ENCODE measurements around the gene ACVR1. TPM values are rescaled to one million over a fixed set of nuclear protein-coding genes. Genes with fewer than 3 reads are reported as not detected.
"Not testable (repeated sequence)": the region's sequence is repeated elsewhere in the genome, so short reads cannot be mapped to it uniquely, and the experiment has no call there.

ACVR1 gene
- total RNA-seq, 1 donor from 2014 or later = 14.3 TPM

DNA sequence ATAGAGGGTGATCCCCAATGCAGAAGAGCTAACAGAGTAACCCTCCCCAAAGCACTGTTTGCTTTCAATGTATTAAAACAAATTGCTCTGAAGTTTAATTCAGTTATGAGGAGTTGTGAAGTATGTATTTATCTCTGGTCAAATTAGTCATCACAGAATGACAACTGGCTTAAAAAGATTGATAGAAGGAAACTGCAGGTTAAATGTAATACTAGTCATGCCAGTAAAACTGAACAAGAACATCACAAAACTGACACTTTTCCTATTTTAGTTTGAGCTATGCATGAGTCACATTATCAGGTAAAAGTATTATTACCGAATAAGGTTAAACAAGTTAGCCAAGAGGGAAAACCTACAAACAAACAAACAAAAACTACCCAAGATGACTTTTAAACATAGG, 148.4 kb downstream of the ACVR1 start:
- H3K27ac Mint-ChIP-seq = no peak overlapping the region
- TF ChIP-seq, protein P1, sequence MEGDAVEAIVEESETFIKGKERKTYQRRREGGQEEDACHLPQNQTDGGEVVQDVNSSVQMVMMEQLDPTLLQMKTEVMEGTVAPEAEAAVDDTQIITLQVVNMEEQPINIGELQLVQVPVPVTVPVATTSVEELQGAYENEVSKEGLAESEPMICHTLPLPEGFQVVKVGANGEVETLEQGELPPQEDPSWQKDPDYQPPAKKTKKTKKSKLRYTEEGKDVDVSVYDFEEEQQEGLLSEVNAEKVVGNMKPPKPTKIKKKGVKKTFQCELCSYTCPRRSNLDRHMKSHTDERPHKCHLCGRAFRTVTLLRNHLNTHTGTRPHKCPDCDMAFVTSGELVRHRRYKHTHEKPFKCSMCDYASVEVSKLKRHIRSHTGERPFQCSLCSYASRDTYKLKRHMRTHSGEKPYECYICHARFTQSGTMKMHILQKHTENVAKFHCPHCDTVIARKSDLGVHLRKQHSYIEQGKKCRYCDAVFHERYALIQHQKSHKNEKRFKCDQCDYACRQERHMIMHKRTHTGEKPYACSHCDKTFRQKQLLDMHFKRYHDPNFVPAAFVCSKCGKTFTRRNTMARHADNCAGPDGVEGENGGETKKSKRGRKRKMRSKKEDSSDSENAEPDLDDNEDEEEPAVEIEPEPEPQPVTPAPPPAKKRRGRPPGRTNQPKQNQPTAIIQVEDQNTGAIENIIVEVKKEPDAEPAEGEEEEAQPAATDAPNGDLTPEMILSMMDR (conservative IDR thresholded peaks at IDR 0.05) = no peak
- no peak for DNase-seq (ENCODE audit: extremely low spot score, unreplicated experiment)
- peaks cover 9% of the 10 kb centered on the region for H3K9me3 Mint-ChIP-seq
- no peak overlapping the region for H3K4me3 Mint-ChIP-seq
- H3K27me3 Mint-ChIP-seq = no peaks in the 10 kb centered on the region
- H3K4me1 Mint-ChIP-seq (ENCODE audit: unreplicated experiment) = no peaks in the 10 kb centered on the region
- peaks cover 42% of the 10 kb centered on the region for H3K36me3 Mint-ChIP-seq

DNA sequence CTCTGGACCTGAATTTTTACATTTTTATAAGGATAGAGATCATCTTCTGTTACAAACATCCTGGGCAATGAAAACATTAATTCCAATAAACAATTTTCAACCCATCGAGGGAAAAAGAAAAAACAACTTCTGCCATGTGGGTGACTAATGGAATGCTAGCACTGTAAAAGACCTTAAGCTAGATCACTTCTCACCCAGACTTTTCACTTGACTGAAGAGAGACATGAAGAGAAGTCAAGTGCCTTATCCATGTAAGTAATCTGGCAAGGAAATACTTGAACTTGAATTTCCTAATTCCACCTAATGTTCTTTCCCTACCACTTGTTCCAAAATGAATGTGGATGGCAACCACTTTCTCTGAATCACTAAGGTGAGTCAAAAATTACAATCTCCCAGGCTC, 149.2 kb downstream of the ACVR1 start:
- Mint-ChIP-seq H3K9me3 (peaks cover 13% of the 10 kb centered on the region), H3K36me3 (peaks cover 44% of the 10 kb centered on the region), H3K4me1 (ENCODE audit: unreplicated experiment) (no peaks in the 10 kb centered on the region), H3K27me3 (no peaks in the 10 kb centered on the region), H3K27ac (no peak overlapping the region), H3K4me3 (no peak overlapping the region)
- TF ChIP-seq, protein P1 (conservative IDR thresholded peaks at IDR 0.05) = no peak
- no peak for DNase-seq (ENCODE audit: extremely low spot score, unreplicated experiment)

DNA sequence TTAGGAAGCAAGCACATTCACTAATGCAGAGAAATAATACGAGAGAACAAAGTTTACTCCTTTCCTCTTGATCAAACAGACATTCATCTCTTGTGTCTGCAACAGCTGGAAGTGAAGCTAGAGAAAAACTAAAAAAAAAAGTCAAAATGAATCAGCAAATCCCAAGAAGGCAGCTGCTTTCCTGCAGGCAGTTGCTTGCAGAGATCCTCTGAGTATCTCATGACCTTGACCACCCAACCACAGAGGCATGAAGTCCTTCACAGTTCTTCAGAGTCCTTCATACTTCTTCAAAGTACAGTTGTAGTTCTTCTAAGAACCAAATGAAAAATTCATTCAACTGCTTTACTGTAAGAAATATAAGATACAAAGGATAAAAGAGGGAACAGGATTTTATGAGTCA, 150.3 kb downstream of the ACVR1 start:
- H3K4me1 Mint-ChIP-seq (ENCODE audit: unreplicated experiment) = no peaks in the 10 kb centered on the region
- no peaks in the 10 kb centered on the region for H3K27me3 Mint-ChIP-seq
- H3K4me3 Mint-ChIP-seq = no peak overlapping the region
- TF ChIP-seq, protein P1 (conservative IDR thresholded peaks at IDR 0.05) = no peak
- H3K36me3 Mint-ChIP-seq = peaks cover 42% of the 10 kb centered on the region
- DNase-seq (ENCODE audit: extremely low spot score, unreplicated experiment) = no peak
- peaks cover 13% of the 10 kb centered on the region for H3K9me3 Mint-ChIP-seq
- no peak overlapping the region for H3K27ac Mint-ChIP-seq

DNA sequence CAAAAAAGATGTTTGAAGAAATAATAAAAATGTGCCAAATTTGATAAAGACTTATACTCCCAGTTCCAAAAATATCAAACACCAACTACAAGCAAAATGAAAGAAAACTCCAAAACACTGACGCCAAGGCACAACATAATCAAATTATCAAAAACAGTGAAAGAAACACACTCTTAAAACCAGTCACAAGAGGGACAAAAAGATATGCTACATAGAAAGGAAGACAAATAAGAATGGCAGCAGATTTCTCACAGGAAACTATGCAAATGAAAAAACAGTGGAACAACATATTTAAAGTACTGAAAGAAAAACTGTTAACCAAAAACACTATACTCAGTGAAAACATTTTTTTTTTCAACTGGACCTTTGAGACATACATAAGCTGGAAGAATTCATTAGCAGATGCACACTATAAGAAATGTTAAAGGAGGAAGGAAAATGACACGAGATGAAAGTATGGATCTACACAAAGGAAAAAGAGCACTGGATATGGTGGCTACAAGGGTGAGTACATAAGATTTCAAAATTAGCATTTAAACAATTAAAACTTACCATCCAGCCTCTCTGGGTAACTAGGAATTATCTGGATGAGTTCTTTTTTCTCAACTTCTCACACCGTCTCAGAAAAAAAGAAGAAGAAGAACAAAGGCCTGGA, 153.4 kb downstream of the ACVR1 start:
- Mint-ChIP-seq H3K4me1 (ENCODE audit: unreplicated experiment) (no peaks in the 10 kb centered on the region), H3K9me3 (peaks cover 18% of the 10 kb centered on the region), H3K27ac (no peak overlapping the region), H3K36me3 (peaks cover 26% of the 10 kb centered on the region), H3K27me3 (no peaks in the 10 kb centered on the region), H3K4me3 (no peak overlapping the region)
- TF ChIP-seq, protein P1 (conservative IDR thresholded peaks at IDR 0.05) = no peak
- no peak for DNase-seq (ENCODE audit: extremely low spot score, unreplicated experiment)

DNA sequence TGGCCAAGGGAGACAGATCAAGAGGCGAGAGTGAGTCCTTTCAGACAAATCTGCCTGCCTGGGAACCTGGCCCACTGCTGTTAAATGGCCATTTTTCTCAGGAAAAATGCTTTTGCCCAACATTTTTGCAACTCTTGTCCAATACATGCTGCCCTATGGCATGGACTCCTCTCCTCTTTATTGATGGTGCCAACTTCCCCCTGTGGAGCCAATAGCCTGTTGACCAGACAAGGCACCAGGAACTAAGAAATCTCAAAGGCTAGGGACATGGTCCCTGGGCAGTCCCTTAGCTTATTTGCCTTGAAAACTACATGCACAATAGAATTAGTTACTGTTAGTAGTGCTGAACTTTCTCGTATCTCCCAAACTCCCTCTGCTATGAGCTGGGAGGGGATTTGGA, 155.6 kb downstream of the ACVR1 start:
- Mint-ChIP-seq H3K27ac (no peak overlapping the region), H3K9me3 (peaks cover 18% of the 10 kb centered on the region), H3K4me1 (ENCODE audit: unreplicated experiment) (no peaks in the 10 kb centered on the region), H3K27me3 (no peaks in the 10 kb centered on the region), H3K36me3 (peaks cover 27% of the 10 kb centered on the region), H3K4me3 (no peak overlapping the region)
- no peak for DNase-seq (ENCODE audit: extremely low spot score, unreplicated experiment)
- TF ChIP-seq, protein P1 (conservative IDR thresholded peaks at IDR 0.05) = no peak

DNA sequence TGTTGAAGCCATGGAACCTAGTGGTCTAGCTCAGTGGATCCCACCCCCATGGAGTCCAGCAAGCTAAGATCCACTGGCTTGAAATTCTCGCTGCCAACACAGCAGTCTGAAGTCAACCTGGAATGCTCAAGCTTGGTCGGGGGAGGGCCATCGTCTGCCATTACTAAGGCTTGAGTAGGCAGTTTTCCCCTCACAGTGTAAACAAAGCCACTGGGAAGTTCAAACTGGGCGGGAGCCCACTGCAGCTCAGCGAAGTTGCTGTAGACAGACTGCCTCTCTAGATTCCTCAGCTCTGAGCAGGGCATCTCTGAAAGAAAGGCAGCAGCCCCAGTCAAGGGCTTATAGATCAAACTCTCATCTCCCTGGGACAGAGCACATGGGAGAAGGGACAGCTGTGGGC, 171.5 kb downstream of the ACVR1 start:
- H3K27ac Mint-ChIP-seq; H3K36me3 Mint-ChIP-seq; H3K27me3 Mint-ChIP-seq; DNase-seq (ENCODE audit: extremely low spot score, unreplicated experiment); H3K4me1 Mint-ChIP-seq (ENCODE audit: unreplicated experiment); H3K4me3 Mint-ChIP-seq; H3K9me3 Mint-ChIP-seq: not testable (repeated sequence)

DNA sequence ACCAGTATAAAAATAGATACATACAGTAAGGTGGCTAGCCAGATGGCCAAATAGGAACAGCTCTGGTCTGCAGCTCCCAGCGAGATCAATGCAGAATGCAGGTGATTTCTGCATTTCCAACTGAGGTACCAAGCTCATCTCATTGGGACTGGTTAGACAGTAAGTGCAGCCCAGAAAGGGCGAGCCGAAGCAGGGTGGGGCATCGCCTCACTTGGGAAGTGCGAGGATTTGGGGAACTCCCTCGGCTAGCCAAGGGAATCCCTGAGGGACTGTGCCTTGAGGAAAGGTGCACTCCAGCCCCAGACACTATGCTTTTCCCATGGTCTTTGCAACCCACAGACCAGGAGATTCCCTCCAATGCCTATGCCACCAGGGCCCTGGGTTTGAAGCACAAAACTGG, 172.0 kb downstream of the ACVR1 start:
- not testable (repeated sequence) for H3K4me3 Mint-ChIP-seq; H3K9me3 Mint-ChIP-seq; H3K4me1 Mint-ChIP-seq (ENCODE audit: unreplicated experiment); H3K36me3 Mint-ChIP-seq; DNase-seq (ENCODE audit: extremely low spot score, unreplicated experiment); H3K27me3 Mint-ChIP-seq; H3K27ac Mint-ChIP-seq

All from type B pancreatic cell (in vitro differentiated cells).